IPS DF 4.7 (cell line): Measurements from ENCODE around the gene PTGES3L.
"Not testable (repeated sequence)": the region's sequence is repeated elsewhere in the genome, so short reads cannot be mapped to it uniquely, and the experiment has no call there.

Source experiments
- DNase-seq: peaks from one replicate; pipeline ENCODE4 v3.0.0-alpha.2; 2013; ENCODE audit warnings: low spot score; ENCODE audit errors: extremely low read depth

Gene PTGES3L

DNA sequence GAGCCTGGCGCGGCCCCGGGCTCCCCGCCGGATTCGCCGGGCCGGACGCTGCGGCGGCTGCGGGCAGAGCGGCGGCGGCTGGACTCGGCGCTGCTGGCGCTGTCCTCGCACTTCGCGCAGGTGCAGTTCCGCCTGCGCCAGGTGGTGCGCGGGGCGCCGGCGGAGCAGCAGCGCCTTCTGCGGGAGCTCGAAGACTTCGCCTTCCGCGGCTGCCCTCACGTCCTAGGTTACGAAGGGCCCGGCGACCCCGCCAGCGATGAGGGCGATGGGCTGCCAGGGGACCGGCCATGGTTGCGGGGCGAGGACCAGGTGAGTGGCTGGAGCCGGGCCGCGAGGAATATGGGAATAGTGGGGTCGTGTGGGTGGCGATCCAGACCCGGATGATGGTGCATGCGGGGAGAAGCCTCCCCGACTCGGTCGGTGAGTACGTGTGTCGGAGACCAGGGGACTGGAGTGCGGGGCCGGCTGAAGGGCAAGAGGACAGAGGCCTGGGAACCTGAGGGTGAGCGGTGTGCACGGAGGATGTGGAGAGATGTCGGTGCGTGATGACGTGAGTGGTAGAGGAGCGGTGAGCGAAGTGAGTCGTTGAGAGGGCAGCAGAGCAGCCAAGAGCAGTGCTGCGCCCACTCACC, 1.0 kb upstream of the PTGES3L start:
- DNase-seq = no peak

DNA sequence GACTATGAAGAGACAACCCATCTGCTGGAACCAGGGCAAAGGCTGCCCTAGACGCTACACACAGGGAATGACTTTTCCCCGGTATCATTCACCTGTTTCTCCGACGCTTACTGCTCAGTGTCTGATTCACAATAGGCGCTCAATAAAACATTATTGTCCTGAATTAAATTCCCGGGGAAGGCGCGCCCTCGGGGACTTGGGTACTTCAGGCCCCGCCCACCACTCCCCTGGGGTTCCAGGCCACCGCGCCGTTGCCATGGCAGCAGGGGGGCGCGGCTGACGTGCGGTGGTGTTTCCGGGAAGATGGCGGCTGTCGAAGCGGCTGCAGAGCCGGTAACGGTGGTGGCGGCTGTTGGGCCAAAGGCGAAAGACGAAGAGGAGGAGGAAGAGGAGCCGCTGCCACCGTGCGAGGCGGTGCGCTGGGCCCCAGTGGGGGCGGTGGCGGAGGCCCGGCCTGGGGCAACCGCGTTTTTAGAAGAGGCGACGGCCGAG, 440 bp upstream of the PTGES3L start, which contains the start of gene RUNDC1:
Gene RUNDC1 (plus strand): TSS at position 292 of the 492 bp plus-strand sequence. CDS start 12 bp downstream, at position 304.
- DNase-seq = no peak

DNA sequence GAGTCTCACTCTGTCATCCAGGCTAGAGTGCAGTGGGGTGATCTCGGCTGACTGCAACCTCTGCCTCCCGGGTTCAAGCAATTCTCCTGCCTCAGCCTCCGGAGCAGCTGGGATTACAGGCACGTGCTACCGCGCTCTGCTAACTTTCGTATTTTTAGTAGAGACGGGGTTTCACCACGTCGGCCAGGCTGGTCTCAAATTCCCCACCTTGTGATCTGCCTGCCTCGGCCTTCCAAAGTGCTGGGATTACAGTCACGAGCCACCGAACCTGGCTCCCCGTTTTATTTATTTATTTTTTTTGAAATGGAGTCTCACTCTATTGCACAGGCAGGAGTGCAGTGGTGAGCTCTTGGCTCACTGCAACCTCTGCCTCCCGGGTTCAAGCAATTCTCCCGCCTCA, 4.2 kb downstream of the PTGES3L start:
- not testable (repeated sequence) for DNase-seq

DNA sequence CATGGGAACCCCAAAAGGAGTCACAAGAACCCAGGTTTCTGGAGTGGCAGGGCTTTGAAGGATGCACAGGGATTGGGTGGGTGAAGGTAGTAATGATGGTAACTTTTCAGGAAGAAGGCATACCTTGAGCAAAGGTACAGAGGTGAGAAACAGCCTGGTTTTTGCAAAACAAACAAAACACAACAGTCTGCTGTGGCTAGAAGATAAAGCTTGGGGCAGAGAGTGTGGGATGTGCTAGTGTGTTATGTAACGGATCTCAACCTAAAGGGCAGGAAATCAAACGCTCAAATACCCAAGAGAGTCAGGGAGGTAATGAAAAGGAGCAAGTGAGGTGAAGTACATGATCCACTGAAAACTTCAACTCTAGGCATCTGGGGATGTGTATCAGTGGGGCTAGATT, 4.6 kb downstream of the PTGES3L start:
- no peak for DNase-seq

DNA sequence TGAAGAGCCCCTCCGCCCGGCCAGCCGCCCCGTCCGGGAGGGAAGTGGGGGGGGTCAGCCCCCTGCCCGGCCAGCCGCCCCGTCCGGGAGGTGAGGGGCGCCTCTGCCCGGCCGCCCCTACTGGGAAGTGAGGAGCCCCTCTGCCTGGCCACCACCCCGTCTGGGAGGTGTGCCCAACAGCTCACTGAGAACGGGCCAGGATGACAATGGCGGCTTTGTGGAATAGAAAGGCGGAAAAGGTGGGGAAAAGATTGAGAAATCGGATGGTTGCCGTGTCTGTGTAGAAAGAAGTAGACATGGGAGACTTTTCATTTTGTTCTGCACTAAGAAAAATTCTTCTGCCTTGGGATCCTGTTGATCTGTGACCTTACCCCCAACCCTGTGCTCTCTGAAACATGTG, 6.6 kb downstream of the PTGES3L start:
- DNase-seq = not testable (repeated sequence)

DNA sequence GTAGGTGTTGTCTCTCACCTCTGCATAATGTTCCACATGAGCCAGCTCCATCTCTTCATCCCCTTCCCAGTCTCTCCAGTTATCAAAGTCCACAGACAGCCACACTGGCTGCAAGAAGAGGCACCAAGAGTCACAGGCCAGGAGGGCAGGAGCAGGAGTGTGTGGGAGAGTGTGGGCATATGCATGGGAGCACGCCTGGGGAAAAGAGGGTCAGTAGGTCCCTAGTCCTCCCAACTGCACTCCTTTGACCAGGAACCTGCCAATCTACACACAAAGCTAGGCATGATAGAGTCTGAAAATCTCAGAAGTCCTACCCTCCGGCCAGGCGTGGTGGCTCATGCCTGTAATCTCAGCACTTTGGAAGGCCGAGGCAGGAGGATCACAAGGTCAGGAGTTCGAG, 8.3 kb downstream of the PTGES3L start:
- DNase-seq = no peak

DNA sequence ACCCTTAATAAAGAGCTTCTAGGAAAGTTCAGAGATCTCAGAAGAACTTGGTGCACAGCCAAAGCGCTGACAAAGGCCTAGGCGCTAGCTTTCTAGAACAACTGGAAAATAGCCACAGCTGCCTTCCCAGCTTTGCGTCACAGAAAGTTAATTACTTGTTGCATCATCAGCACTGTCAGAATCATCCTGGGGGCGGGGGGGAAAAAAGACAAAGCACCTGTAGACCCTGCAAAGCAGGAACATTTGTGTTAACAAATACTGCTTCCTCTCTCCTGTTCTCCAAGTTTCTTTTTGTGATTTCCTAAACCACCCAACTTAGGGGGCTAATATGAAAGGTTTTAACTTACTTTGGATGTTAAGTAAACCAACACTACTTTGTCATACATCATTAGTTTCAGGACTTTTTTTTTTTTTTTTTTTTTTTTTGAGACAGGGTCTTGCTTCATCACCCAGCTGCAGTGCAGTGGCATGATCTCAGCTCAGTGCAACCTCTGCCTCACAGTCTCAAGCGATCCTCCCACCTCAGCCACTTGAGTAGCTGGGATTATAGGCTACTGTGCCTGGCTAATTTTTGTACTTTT, 10.8 kb downstream of the PTGES3L start:
- no peak for DNase-seq

DNA sequence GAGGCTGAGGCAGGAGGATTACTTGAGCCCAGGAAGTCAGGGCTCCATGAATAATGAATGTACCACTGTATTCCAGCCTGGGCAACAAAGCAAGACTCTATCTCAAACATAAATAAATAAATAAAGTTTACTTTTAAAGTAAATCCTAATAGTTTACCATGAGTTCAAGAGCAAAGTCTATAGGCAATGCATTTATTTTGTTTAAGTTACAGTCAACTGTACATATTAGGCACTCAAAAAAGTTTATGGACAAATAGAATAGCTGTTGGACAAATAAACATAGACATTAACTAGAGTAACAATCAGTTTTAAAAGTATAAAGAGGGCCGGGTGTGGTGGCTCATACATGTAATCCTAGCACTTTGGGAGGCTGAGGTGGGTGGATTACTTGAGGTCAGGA, 12.0 kb downstream of the PTGES3L start:
- DNase-seq = no peak

DNA sequence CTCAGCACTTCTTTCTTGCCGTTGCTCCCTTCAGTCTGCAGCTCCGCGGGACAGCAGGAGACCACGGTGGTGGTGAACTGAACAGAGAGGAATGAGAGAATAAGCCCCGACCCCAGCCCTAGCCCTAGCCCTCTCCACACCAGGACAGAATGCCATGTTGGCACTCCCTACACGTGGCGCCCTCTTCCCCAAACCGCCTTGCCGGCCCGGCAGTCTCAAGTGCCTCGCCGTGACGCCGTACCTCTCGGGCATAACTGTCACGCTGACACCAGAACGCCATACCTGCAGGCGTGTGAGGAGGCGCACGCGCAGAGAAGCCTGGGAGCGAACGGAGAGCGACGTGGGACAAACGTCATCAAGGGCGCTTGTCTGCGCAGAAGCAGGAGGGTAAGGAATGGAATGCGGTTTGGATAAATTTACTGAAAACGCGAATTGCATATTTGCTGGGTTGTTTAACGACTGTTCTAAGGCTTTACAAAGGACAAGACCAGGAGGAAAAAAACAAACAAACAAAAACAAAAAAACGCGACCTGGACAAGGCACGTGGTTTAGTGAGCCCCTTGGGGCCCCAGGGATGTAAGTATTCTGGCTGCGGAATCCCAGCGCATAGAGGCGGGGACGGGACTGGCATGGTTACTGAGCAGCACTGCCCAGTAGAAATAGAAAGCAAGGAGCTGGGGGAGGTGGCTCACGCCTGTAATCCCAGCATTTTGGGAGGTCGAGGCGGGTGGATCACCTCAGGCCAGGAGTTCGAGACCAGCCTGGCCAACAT, 15.5 kb downstream of the PTGES3L start, which contains the start of gene AARSD1:
Gene AARSD1 (minus strand): TSS at position 294 of the 772 bp plus-strand sequence. CDS start 14 bp downstream, at position 280.
- peak; percentile 82 for DNase-seq

DNA sequence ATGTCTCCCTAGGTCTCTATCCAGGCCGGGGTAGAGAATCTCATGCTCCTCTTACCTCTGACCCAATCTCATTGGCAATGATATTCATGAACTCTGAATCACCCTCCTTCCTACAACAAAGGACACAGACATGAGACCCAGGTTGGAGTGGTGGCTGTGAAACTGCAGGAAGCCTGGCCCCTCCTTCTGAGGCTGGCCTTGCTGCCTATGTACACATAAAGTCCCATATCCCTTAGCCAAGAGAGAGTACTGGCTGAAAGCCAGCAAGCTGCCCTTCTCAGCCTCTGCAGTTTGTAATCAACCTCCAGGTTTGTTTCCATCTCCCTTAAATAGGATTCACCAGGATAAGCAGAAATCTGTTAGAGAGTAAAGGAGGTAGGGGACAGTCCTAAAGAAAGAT, 26.2 kb downstream of the PTGES3L start:
- DNase-seq = no peak

DNA sequence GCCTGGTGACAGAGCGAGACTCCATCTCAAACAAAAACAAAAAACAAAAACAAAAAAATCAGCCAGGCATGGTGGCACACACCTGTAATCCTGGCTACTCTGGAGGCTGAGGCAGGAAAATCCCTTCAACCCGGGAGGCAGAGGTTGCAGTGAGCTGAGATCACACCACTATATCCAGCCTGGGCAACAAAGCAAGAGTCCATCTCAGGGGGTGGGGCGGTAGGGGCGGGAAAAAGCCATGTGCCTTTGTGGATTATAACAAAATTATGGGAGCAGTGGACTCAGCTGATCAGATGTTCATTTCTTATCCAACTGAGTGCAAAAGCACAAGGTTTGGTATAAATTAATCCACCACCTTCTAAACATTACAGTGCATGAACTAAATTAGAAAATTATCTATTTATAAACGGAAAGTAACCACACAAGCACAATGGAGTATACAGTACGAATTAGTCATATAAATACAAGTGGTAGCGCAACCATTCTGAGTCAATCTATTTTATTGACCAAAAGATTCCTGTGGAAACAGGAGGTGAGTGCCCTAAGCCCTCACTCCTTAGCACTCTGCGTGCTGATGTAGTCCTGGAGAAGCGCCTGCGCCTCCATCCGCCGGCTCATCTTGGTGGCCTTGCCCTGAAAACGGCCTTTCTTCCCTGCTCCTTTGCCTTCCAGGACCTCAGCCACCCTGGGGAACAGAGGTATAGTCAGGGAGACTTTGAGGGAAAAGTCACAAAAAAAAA, 29.7 kb downstream of the PTGES3L start:
- no peak for DNase-seq

DNA sequence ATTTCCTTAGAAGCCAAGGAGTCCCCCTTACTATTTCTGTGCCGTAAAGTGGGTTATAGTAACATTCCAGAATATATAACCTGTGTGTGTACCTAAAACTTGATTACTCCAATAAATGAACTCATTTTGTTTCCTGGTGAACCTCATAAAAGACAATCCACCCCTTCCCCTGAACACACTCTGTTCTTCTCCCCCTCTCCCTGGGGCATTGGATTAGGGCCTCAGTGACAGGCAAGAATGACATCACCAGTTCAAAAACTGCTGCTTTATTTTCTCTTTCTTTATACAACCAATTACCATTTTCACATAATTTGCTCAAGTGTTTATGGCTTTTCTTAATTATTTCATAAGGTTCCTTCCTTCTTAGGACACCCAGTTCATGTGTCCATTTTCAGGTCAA, 33.1 kb downstream of the PTGES3L start:
- no peak for DNase-seq

DNA sequence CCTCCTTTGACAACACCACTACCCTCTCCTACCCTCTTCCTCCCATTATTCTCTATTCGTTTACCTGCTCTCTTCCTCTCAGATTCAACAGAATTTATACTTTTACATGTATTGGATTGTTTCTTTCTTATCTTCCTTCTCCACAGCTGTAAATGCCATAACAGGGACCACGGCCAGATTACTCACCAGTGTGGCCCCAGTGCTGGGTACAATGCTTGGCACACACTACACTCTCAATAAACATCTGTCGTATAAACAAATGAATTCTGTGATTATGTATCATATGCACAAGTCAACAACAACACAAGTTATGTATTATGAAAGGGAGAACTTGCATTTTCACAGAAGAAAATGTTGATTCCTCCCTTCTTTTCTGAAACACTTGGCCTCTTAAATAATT, 35.7 kb downstream of the PTGES3L start:
- no peak for DNase-seq

DNA sequence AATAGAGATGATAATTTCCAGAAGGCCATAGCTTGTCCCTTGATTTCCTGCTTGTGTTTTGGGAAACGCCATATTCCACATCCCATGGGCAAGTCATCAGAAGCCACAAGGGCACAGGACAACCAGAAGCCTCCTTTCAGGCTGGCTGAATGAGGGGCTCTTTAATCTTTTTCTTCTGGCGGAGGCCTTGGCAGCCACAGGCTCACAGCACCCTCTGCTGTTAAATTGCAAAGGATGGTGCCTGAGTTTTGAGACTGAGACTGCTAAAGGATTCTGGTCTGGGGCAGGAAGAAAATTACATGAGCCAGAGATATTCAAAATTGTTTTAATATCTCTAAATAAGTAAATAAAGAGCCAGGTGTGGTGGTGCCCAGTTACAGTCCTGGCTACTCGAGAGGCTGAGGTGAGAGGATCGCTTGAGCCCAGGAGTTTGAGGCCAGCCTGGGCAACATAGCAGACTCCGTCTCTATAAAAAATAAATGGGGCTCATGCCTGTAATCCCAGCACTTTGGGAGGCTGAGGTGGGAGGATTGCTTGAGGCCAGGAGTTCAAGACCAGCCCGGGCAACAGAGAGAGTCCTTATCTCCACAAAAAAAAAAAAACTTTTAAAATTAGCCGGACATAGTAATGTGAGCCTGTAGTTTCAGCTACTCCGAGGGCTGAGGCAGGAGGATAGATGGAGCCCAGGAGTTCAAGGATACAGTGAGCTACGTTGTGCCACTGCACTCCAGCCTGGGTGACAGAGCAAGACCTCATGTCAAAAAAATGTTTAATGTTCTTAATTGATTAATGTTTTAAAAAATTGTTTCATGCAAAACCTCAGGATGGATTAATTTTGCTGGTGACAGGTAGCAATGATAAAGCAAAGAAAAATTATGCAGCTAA, 41.9 kb downstream of the PTGES3L start:
- DNase-seq = peak; percentile 46

DNA sequence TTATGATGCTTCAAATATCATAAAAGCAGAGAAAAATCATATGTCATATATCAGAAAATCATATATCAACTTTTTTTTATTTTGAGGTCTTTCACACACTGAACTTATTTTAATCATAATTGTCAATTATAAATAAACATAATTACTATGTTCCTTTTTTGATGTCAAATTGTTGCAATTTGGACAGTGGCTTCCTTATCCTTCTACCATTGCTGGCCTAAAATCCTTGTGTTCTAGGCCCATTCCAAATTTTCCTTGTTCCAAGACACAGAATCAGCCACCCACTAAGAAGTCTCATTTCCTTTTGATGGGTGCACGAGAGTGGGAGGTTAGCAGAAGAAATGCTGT, 50.4 kb downstream of the PTGES3L start:
- DNase-seq = no peak

DNA sequence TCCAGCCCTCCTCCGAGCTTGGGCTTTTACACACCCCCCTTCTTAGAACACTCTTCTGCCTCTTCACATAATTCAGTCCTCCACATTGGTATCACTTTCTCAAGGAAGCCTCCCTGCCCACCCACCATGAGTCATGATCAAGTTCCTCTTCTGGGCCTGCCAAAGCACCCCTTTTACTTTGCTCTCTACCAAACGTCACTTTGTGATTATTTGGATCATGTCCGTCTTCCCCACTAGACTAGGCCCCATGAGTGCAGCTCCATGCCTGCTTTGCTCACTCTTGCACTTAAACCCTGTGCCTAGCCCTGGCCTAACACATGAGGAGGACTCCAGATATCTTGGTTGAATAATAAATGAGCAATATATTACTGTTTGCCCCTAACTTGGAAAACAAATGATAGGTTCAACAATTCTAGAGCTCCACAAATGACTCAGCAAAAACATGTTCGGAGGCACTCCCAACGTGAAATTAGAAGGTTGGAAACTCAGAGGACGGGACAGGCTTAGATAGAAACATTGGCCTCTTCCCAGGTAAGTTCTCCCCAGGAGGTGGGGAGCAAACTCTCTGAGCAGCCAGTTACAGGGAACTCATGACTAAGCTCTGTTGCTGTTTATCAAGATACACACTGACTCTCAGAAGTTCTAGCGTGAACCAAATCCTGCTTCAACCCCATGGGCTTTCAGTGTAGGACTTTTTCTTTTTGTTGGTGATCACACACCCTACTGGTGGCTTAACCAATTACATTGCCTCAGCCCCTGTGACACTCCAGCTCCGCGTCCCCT, 51.0 kb downstream of the PTGES3L start:
- DNase-seq = peak; percentile 60

DNA sequence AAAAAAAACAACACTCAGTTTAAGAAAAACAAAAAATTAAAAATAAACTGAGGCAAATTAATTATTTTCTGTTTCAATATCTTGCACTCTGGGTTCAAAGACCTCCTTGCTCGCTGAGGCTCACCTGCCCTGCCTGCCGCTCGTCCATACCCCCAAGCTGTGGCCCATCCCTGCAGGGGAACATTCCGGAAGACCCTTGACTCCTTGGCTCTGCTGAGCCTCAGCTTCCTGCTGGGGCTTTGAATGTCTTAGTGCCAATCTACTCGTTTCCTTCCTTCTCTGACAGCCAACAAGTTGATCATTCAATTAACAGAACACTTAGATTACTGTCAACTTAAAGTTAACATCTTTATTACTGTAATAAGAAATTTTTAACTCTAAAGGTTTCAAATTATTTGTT, 55.0 kb downstream of the PTGES3L start:
- DNase-seq = no peak

DNA sequence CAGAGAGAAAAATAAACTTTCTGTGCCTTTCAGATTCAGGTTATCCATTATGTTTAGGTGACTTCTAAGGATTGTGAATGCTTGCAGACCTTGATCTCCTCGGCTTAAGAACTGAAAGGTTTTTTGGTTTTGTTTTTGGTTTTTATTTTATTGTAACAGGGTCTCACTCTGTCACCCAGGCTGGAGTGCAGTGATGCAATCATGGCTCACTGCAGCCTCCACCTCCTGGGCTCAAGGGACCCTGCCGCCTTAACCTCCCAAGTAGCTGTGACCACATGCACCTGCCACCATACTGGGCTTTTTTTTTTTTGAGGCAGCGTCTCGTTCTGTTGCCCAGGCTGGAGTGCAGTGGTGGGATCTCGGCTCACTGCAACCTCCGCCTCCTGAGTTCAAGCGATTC, 56.4 kb downstream of the PTGES3L start:
- not testable (repeated sequence) for DNase-seq

DNA sequence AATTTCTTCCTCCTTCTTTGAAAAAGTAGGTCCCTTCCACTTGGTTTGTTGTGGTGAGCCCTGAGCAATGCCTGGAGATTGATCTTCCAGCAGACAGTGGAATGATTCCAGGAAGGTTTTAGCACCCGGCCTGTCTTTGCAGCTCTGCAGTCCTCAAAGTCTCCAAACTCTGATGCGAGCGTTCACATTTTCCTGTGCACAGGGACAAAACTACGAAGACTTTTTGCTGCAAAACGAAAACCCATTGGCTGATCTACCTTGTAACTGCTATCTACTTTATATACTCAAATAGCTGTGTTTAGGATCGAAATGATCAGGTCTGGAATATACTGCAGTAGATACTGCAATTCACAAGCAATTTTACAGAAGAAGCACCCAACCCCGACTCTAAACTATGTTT, 57.6 kb downstream of the PTGES3L start:
- DNase-seq = no peak

DNA sequence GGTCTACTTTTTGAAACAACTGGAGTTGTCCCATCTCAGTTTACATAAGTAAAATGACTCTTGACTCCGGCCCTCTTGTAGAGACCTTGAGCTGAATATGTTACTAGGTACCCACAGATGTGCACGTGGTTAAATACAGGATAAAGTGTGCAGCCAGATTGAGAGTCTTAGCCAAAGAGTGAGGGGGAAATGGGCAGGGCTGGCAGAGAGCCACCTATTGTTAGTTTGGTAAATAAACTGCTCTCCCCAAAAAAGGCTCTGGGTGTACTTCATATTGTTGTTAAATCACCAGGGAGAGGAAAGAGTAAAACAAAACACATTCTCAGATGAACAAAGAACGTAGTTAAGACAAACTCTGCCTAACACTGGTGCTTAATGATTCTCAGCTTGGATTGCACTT, 59.0 kb downstream of the PTGES3L start:
- DNase-seq = no peak
